ES-I3 (cell line): ENCODE results near the gene MAP3K4.

Experiments
- H3K36me3 ChIP-seq: 2 replicates; pipeline ENCODE4 v1.6.1; 2013; ENCODE audit warnings: mild to moderate bottlenecking, low read length, control low read depth, moderate library complexity; ENCODE audit not compliant: insufficient read depth
- H3K4me1 ChIP-seq: 2 replicates; pipeline ENCODE4 v1.6.1; 2013; ENCODE audit warnings: mild to moderate bottlenecking, control low read depth, low read length; ENCODE audit not compliant: insufficient read depth
- H3K9ac ChIP-seq: 2 replicates; pipeline ENCODE4 v1.6.1; 2013; ENCODE audit warnings: low read depth, mild to moderate bottlenecking, low read length, moderate library complexity
- H3K9me3 ChIP-seq: 2 replicates; pipeline ENCODE4 v1.6.1; 2013; ENCODE audit warnings: mild to moderate bottlenecking, low read length, moderate library complexity; ENCODE audit not compliant: control insufficient read depth, insufficient read depth

MAP3K4 gene, protein sequence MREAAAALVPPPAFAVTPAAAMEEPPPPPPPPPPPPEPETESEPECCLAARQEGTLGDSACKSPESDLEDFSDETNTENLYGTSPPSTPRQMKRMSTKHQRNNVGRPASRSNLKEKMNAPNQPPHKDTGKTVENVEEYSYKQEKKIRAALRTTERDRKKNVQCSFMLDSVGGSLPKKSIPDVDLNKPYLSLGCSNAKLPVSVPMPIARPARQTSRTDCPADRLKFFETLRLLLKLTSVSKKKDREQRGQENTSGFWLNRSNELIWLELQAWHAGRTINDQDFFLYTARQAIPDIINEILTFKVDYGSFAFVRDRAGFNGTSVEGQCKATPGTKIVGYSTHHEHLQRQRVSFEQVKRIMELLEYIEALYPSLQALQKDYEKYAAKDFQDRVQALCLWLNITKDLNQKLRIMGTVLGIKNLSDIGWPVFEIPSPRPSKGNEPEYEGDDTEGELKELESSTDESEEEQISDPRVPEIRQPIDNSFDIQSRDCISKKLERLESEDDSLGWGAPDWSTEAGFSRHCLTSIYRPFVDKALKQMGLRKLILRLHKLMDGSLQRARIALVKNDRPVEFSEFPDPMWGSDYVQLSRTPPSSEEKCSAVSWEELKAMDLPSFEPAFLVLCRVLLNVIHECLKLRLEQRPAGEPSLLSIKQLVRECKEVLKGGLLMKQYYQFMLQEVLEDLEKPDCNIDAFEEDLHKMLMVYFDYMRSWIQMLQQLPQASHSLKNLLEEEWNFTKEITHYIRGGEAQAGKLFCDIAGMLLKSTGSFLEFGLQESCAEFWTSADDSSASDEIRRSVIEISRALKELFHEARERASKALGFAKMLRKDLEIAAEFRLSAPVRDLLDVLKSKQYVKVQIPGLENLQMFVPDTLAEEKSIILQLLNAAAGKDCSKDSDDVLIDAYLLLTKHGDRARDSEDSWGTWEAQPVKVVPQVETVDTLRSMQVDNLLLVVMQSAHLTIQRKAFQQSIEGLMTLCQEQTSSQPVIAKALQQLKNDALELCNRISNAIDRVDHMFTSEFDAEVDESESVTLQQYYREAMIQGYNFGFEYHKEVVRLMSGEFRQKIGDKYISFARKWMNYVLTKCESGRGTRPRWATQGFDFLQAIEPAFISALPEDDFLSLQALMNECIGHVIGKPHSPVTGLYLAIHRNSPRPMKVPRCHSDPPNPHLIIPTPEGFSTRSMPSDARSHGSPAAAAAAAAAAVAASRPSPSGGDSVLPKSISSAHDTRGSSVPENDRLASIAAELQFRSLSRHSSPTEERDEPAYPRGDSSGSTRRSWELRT (N-terminal part only)

DNA sequence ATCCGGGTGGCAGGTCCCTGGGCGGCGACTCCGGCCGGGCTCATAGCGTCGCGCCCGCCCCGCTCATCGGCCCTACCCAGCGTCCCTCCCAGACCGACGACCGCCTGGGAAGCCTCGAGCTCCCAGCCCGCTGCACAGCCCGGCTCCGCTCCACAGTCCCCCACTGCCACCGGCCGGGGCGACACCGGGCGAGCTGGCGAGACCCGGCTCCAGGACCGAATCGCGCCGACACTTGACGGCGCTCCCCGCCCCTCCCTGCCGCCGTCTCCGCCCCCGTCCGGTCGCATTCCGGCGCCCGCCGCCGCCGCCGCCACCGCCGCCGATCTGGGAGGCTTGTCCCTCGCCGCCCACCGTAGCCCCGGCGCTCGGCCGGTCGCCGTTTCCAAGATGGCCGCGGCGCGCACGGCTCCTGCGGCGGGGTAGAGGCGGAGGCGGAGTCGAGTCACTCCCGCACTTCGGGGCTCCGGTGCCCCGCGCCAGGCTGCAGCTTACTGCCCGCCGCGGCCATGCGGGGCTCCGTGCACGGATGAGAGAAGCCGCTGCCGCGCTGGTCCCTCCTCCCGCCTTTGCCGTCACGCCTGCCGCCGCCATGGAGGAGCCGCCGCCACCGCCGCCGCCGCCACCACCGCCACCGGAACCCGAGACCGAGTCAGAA, at the start of gene MAP3K4:
TSS of gene MAP3K4 (plus strand) at position 364 of the 655 bp plus-strand sequence. CDS start at position 527, 163 bp downstream.
- Histone ChIP-seq H3K9me3 (peaks cover 3% of the 10 kb centered on the region; the same call in 1 of the 2 replicates), H3K9ac (peak within 1 kb of the TSS; percentile 76), H3K36me3 (no peaks in the 10 kb centered on the region), H3K4me1 (no peaks in the 10 kb centered on the region)

DNA sequence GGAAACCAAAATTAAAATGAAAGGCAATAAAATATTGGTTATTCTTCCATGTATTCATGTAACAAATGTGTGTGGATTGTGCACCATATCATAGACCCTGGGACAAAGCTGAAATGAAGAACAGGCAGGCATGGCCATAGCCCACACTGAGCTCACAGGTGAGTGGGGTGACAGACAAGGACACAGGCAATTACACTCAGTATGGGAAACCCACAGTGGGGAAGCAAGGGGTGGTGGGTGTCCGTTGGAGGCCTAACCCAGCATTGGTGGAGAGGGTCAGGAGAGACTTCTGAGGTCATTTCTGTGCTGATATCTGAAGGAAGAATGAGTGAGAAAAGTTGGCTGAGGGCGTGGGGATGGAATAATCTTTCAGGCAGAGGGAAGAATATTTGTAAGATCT, 47.6 kb upstream of the MAP3K4 start:
- Histone ChIP-seq H3K9me3 (no peaks in the 10 kb centered on the region), H3K4me1 (no peaks in the 10 kb centered on the region), H3K9ac (no peak overlapping the region), H3K36me3 (no peaks in the 10 kb centered on the region)

GRCh38 chr6:160945516-160946177, 45.9 kb upstream of the MAP3K4 start:
- peaks cover 5% of the 10 kb centered on the region; the same call in 1 of the 2 replicates for H3K4me1 ChIP-seq
- H3K9ac ChIP-seq = no peak overlapping the region
- no peaks in the 10 kb centered on the region for H3K9me3 ChIP-seq
- H3K36me3 ChIP-seq = no peaks in the 10 kb centered on the region

GRCh38 chr6:160949531-160949930, 42.0 kb upstream of the MAP3K4 start:
- Histone ChIP-seq H3K36me3 (no peaks in the 10 kb centered on the region), H3K4me1 (peaks cover 9% of the 10 kb centered on the region; the same call in 1 of the 2 replicates), H3K9ac (no peak overlapping the region), H3K9me3 (no peaks in the 10 kb centered on the region)

DNA sequence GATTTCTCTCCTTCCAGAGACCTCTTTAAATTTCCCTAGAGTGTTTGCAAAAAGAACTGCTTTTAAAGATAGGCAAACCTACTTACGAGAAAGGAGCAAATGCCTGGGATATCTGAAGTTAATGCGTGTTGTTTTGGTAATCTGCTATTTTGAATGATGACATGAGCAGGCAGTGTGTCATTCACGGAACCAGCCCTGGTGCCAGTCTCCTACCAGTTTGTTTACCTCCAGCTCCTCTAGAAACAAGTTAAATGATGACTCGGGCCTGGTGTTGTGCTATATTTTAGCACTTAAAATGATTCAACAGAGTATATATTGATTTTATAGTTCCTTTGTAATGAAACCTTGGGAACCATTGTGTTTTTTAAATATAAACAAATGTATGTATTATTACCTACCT, 41.1 kb upstream of the MAP3K4 start:
- H3K9me3 ChIP-seq = no peaks in the 10 kb centered on the region
- peaks cover 9% of the 10 kb centered on the region; the same call in 1 of the 2 replicates for H3K4me1 ChIP-seq
- H3K36me3 ChIP-seq = no peaks in the 10 kb centered on the region
- H3K9ac ChIP-seq = no peak overlapping the region

DNA sequence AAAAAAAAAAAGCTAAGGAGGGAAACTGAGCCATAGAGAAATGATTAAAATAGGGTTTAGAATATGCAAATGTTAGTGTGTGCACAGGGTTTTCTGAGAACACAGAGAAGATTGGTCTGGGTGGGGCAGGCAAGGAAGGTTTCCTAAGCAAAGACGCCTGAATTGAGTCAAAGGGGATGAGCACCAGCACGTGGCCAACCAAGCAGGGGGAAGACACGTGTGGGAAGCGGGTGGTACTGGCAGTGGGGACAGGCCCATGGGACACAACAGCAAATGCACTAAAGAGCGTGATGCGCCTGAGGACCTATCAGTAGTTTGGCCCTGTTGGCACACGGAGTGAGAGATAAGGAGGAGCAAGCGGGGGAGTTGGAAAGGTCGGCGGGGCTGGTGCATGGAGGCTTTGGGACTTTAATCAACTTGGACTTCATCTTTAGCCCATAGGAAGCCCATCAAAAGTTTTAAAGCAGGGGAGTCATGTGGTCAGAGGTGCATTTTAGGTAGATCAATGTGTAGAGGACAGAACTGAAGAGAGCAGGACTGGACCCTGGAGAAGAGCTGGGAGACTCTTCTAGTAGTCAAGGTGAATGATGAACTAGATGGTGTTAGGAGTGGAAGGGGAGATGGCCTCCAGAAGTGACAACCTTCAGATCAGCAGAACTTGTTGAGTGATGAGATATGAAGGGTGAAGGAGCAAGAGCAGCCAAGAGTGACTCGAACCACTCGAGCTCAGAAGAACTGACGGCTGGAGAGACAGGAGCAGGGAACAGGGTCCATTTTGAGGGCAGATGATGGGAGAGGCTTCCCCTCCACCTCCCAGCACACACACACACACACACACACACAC, 40.2 kb upstream of the MAP3K4 start:
- H3K36me3 ChIP-seq = no peaks in the 10 kb centered on the region
- no peaks in the 10 kb centered on the region for H3K9me3 ChIP-seq
- H3K4me1 ChIP-seq = peaks cover 9% of the 10 kb centered on the region; the same call in 1 of the 2 replicates
- H3K9ac ChIP-seq = no peak overlapping the region

- Histone ChIP-seq H3K36me3 (no peaks in the 10 kb centered on the region), H3K9me3 (no peaks in the 10 kb centered on the region), H3K9ac (no peak overlapping the region), H3K4me1 (peaks cover 9% of the 10 kb centered on the region; the same call in 1 of the 2 replicates)
Observed at GRCh38 chr6:160952633-160953281, 38.8 kb upstream of the MAP3K4 start.

GRCh38 chr6:160955508-160956295, 35.9 kb upstream of the MAP3K4 start:
- Histone ChIP-seq H3K9me3 (no peaks in the 10 kb centered on the region), H3K36me3 (no peaks in the 10 kb centered on the region), H3K9ac (no peak overlapping the region), H3K4me1 (peaks cover 3% of the 10 kb centered on the region; the same call in 1 of the 2 replicates)

DNA sequence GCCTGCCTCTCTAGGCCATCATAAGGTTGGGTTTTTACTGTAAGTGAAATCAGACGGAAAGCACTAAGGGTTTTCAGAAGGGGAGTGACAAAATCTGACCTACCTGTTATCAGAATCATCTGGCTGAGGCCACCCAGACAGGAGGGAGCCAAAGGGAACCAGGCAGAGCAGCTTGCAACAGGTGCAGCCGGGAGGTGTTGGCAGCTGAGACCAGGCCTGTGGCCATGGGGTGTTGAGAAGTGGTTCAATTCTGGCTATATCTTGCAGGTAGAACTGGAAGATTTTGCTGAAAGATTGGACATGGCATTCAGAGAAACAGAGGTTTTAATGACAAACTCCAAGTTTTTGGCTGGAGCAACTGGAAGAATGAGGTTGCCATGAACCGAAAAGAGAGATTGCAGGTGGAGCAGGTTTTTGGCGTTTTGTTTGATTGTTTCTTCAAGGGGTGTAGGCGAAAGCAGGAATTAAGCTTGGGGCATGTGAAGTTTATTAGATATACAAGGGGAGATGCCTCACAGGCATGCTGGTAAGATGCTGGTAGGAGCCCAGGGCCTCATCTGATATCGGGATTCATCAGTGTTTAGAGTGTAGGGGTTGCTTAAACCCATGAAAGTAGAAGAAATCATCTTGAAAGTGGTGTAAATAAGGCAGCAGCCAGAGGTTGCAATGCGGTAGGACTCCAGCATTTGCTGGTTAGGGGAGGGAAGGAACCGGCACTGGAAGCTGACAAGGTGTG, 35.1 kb upstream of the MAP3K4 start:
- Histone ChIP-seq H3K9me3 (no peaks in the 10 kb centered on the region), H3K9ac (no peak overlapping the region), H3K4me1 (peaks cover 3% of the 10 kb centered on the region; the same call in 1 of the 2 replicates), H3K36me3 (no peaks in the 10 kb centered on the region)

DNA sequence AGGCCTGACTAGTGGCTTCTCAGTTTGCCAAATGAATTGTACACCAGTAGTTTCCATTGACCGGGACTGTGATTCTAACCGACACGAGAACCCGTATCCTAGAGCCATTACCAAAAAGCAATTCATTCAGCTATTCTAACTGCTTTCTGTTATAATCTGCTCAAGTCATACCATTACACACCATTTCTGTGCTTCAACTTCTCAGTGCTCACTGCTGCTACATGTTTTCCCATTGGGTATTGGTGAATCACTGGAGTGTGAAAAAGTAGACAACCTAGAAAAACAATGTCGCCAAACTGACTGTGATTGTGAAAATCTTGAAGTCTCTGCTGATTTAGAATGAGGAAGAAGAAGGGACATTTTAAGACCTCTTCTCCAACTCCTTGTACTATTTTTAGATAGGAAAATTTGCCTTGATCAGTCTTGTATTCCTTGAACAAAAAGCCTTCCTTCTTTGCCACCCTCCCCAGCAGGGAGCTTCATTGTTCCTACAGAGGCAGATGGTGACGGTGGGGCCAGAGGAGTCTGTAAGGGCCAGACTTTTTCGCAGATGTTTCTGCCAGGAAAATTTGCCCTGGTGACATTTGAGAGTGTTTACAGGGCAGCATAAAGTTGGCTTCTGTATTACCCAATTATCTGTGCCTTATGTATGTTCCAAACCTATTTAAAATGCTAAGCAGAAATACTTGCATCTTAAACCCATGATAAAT, 31.7 kb upstream of the MAP3K4 start:
- H3K4me1 ChIP-seq = no peaks in the 10 kb centered on the region
- no peaks in the 10 kb centered on the region for H3K36me3 ChIP-seq
- no peak overlapping the region for H3K9ac ChIP-seq
- H3K9me3 ChIP-seq = no peaks in the 10 kb centered on the region

- Histone ChIP-seq H3K9me3 (no peaks in the 10 kb centered on the region), H3K36me3 (no peaks in the 10 kb centered on the region), H3K4me1 (no peaks in the 10 kb centered on the region), H3K9ac (no peak overlapping the region)
Observed at GRCh38 chr6:160960839-160961238, 30.7 kb upstream of the MAP3K4 start.
